Neural cell (in vitro differentiated cells): Measurements from ENCODE around the gene DNAJB8. TPM values are rescaled to one million over a fixed set of nuclear protein-coding genes. Genes with fewer than 3 reads are reported as not detected.

ENCODE experiments used
- H2AFZ ChIP-seq: fragments of 200-600, 300-800 bp; sonication (generic), shearing (Covaris generic); 2 replicates; pipeline ENCODE4 v1.6.0; 2014; ENCODE audit warnings: low read depth, mild to moderate bottlenecking, antibody characterized with exemption, low read length, moderate library complexity
- H3F3A ChIP-seq: fragments of 200-600 bp; shearing (Covaris generic); 2 replicates; pipeline ENCODE4 v1.6.1; 2016; ENCODE audit warnings: mild to moderate bottlenecking, moderate library complexity, mixed read lengths, antibody characterized with exemption, low read length; ENCODE audit not compliant: insufficient read depth, poor library complexity, severe bottlenecking
- H3K27ac ChIP-seq: fragments of 200-600, 300-800 bp; sonication (generic), shearing (Covaris generic); 2 replicates; pipeline ENCODE4 v1.5.1; 2014; ENCODE audit warnings: mild to moderate bottlenecking, low read length, moderate library complexity
- H3K27me3 ChIP-seq: fragments of 300-800, 200-600 bp; sonication (generic), shearing (Covaris generic); 2 replicates; pipeline ENCODE4 v1.6.0; 2014; ENCODE audit warnings: mild to moderate bottlenecking, low read depth, low read length, moderate library complexity; ENCODE audit not compliant: insufficient read depth
- H3K36me3 ChIP-seq: fragments of 300-800, 200-600 bp; sonication (generic), shearing (Covaris generic); 2 replicates; pipeline ENCODE4 v1.5.1; 2014; ENCODE audit warnings: mild to moderate bottlenecking, antibody characterized with exemption, low read length, moderate library complexity; ENCODE audit not compliant: insufficient read depth
- H3K4me2 ChIP-seq: fragments of 300-800, 200-600 bp; sonication (generic), shearing (Covaris generic); 2 replicates; pipeline ENCODE4 v1.6.0; 2014; ENCODE audit warnings: mild to moderate bottlenecking, low read length
- H3K4me3 ChIP-seq: fragments of 300-800, 200-600 bp; sonication (generic), shearing (Covaris generic); 2 replicates; pipeline ENCODE4 v1.5.1; 2014; ENCODE audit warnings: mild to moderate bottlenecking, low read length, moderate library complexity
- H3K79me2 ChIP-seq: fragments of 200-600 bp; shearing (Covaris generic); replicated peaks from 2 replicates; pipeline ENCODE4 v1.6.0; 2014; ENCODE audit warnings: mild to moderate bottlenecking, low read length, moderate library complexity; ENCODE audit not compliant: insufficient read depth
- H3K9ac ChIP-seq: fragments of 300-800, 200-600 bp; sonication (generic), shearing (Covaris generic); 2 replicates; pipeline ENCODE4 v1.6.1; 2016; ENCODE audit warnings: mild to moderate bottlenecking, low read length, mixed read lengths
- H3K9me2 ChIP-seq: fragments of 200-600 bp; shearing (Covaris generic); 2 replicates; pipeline ENCODE4 v1.6.1; 2016; ENCODE audit warnings: mild to moderate bottlenecking, low read length, mixed read lengths; ENCODE audit not compliant: insufficient read depth
- H3K9me3 ChIP-seq: fragments of 200-600, 300-800 bp; sonication (generic), shearing (Covaris generic); 2 replicates; pipeline ENCODE4 v1.6.1; 2016; ENCODE audit warnings: mild to moderate bottlenecking, mixed run types, low read length, moderate library complexity, mixed read lengths
- H4K20me1 ChIP-seq: fragments of 200-600 bp; shearing (Covaris generic); 2 replicates; pipeline ENCODE4 v1.6.1; 2016; ENCODE audit warnings: mild to moderate bottlenecking, mixed run types; ENCODE audit not compliant: insufficient read depth
- EP300 ChIP-seq: fragments of 450-650 bp; conservative IDR thresholded peaks from 2 replicates; pipeline ENCODE4 v1.6.1; 2014; ENCODE audit warnings: antibody characterized with exemption, mild to moderate bottlenecking, moderate library complexity; ENCODE audit not compliant: poor library complexity, severe bottlenecking
- EZH2 ChIP-seq: fragments of 200-600, 300-800 bp; shearing (Covaris generic), sonication (generic); IDR thresholded peaks from 2 replicates; pipeline ENCODE4 v1.6.1; 2014; ENCODE audit warnings: antibody characterized with exemption, low read length, borderline replicate concordance, mild to moderate bottlenecking; ENCODE audit not compliant: insufficient read depth, poor library complexity, severe bottlenecking
- MXI1 ChIP-seq: fragments of 450-650 bp; conservative IDR thresholded peaks from 2 replicates; pipeline ENCODE4 v1.6.1; 2014; ENCODE audit warnings: antibody characterized with exemption, mild to moderate bottlenecking; ENCODE audit not compliant: poor library complexity, severe bottlenecking
- POLR2AphosphoS5 ChIP-seq: IDR thresholded peaks from 2 replicates; pipeline ENCODE4 v1.6.1; 2012
- RAD21 ChIP-seq: fragments of 450-650 bp; conservative IDR thresholded peaks from 2 replicates; pipeline ENCODE4 v1.6.1; 2014; ENCODE audit warnings: antibody characterized with exemption, mild to moderate bottlenecking, moderate library complexity
- REST ChIP-seq: IDR thresholded peaks from 2 replicates; pipeline ENCODE4 v1.6.1; 2012; ENCODE audit warnings: borderline replicate concordance
- SMC3 ChIP-seq: fragments of 450-650 bp; conservative IDR thresholded peaks from 2 replicates; pipeline ENCODE4 v1.6.1; 2014; ENCODE audit warnings: antibody characterized with exemption, mild to moderate bottlenecking, moderate library complexity; ENCODE audit not compliant: poor library complexity
- TAF1 ChIP-seq: IDR thresholded peaks from 2 replicates; pipeline ENCODE4 v1.6.1; 2012; ENCODE audit warnings: low read depth
- polyA plus RNA-seq: library from polyadenylated mRNA; depleted of rRNA; stranded (reverse); fragments of >200 nt; gene quantifications from 2 replicates; pipeline ENCODE4 v1.2.3, GENCODE V29; 2014
- TF ChIP-seq, protein P1 (sequence below): fragments of 450-650 bp; IDR thresholded peaks from 2 replicates; pipeline ENCODE4 v1.5.1; 2014; ENCODE audit warnings: antibody characterized with exemption, mild to moderate bottlenecking, moderate library complexity; ENCODE audit not compliant: poor library complexity, severe bottlenecking

The DNAJB8 gene
- polyA plus RNA-seq, 1 donor from 2014 or later = not detected

GRCh38 chr3:128502712-128503111, 36.0 kb upstream of the DNAJB8 start:
- no peaks in the 10 kb centered on the region for H3K36me3 ChIP-seq
- no peak overlapping the region for H3K4me3 ChIP-seq
- no peaks in the 10 kb centered on the region for H3K9me3 ChIP-seq
- H4K20me1 ChIP-seq = no peaks in the 10 kb centered on the region
- TF ChIP-seq RAD21 = no peak
- H3K79me2 ChIP-seq = no peaks in the 10 kb centered on the region
- no peak overlapping the region for H3K9ac ChIP-seq
- no peak overlapping the region for H3K27ac ChIP-seq
- H3K4me2 ChIP-seq = no peak overlapping the region
- no peaks in the 10 kb centered on the region for H3F3A ChIP-seq
- H3K9me2 ChIP-seq = no peaks in the 10 kb centered on the region
- H2AFZ ChIP-seq = no peak overlapping the region
- H3K27me3 ChIP-seq = no peaks in the 10 kb centered on the region

DNA sequence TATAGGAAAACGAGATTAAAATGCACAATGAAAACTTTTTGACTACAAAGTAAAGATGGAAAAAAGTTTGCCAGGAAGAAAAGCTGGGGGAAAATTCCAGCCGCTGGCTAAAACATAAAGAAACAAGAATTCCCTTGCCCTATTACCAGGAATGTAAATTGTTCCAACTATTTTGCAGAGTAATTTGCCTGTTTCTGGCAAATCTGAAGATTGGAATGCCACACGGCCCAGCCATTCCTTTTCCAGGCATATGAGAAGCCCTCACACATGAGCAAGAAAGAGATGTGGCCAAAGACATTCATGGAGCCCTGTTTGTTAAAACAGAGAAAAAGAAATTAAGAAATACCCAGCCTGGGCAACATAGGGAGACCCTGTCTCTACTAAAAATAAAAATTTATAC, 34.7 kb upstream of the DNAJB8 start:
- no peak overlapping the region for H3K9ac ChIP-seq
- no peaks in the 10 kb centered on the region for H4K20me1 ChIP-seq
- H3K79me2 ChIP-seq = no peaks in the 10 kb centered on the region
- no peak overlapping the region for H2AFZ ChIP-seq
- H3K36me3 ChIP-seq = no peaks in the 10 kb centered on the region
- no peak overlapping the region for H3K27ac ChIP-seq
- TF ChIP-seq EP300 = no peak
- TF ChIP-seq POLR2AphosphoS5 = no peak
- no peak for TF ChIP-seq EZH2
- no peak for TF ChIP-seq TAF1
- TF ChIP-seq, protein P1, sequence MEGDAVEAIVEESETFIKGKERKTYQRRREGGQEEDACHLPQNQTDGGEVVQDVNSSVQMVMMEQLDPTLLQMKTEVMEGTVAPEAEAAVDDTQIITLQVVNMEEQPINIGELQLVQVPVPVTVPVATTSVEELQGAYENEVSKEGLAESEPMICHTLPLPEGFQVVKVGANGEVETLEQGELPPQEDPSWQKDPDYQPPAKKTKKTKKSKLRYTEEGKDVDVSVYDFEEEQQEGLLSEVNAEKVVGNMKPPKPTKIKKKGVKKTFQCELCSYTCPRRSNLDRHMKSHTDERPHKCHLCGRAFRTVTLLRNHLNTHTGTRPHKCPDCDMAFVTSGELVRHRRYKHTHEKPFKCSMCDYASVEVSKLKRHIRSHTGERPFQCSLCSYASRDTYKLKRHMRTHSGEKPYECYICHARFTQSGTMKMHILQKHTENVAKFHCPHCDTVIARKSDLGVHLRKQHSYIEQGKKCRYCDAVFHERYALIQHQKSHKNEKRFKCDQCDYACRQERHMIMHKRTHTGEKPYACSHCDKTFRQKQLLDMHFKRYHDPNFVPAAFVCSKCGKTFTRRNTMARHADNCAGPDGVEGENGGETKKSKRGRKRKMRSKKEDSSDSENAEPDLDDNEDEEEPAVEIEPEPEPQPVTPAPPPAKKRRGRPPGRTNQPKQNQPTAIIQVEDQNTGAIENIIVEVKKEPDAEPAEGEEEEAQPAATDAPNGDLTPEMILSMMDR = no peak
- no peak for TF ChIP-seq REST
- no peak for TF ChIP-seq SMC3
- TF ChIP-seq MXI1 = no peak
- no peak for TF ChIP-seq RAD21
- H3K4me2 ChIP-seq = no peak overlapping the region
- no peaks in the 10 kb centered on the region for H3F3A ChIP-seq
- H3K27me3 ChIP-seq = peaks cover 11% of the 10 kb centered on the region
- H3K4me3 ChIP-seq = no peak overlapping the region
- H3K9me3 ChIP-seq = no peaks in the 10 kb centered on the region
- no peaks in the 10 kb centered on the region for H3K9me2 ChIP-seq

DNA sequence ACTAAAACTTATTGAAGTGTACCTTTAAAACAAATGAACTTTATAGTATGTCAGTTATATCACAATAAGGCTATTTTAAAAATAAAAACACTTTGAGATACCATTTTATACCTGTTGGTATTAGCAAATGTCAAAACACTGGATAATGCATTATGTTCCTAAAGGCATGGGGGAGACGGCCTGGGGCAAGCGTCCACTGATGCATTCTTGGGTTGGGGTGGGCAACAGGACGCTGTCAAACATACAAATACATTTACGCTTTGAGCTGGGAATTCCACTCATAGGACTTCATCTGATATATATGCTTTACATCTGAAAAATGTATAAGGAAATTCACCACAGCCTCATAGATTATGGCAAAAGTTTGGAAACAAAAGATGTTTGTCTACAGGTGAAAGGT, 33.9 kb upstream of the DNAJB8 start:
- no peaks in the 10 kb centered on the region for H3K9me2 ChIP-seq
- no peaks in the 10 kb centered on the region for H3F3A ChIP-seq
- H2AFZ ChIP-seq = no peak overlapping the region
- H3K27ac ChIP-seq = no peak overlapping the region
- H3K79me2 ChIP-seq = no peaks in the 10 kb centered on the region
- no peaks in the 10 kb centered on the region for H3K36me3 ChIP-seq
- no peaks in the 10 kb centered on the region for H3K9me3 ChIP-seq
- H3K9ac ChIP-seq = no peak overlapping the region
- TF ChIP-seq EP300 (no peak), POLR2AphosphoS5 (no peak), TAF1 (no peak), EZH2 (no peak), MXI1 (no peak), RAD21 (no peak), SMC3 (no peak), REST (no peak)
- TF ChIP-seq, protein P1 = no peak
- no peaks in the 10 kb centered on the region for H4K20me1 ChIP-seq
- peaks cover 20% of the 10 kb centered on the region for H3K27me3 ChIP-seq
- H3K4me3 ChIP-seq = no peak overlapping the region
- no peak overlapping the region for H3K4me2 ChIP-seq
